Smooth muscle cell (in vitro differentiated cells): ENCODE measurements around the gene ERVK3-1. TPM values are rescaled to one million over a fixed set of nuclear protein-coding genes. Genes with fewer than 3 reads are reported as not detected.

Source experiments
- DNase-seq: peaks from one replicate; lab custom pipeline; 2025; ENCODE audit not compliant: unreplicated experiment; lab: John Stamatoyannopoulos, UW
- H2AFZ ChIP-seq: fragments of 200-600 bp; sonication (generic); 2 replicates; pipeline ENCODE4 v1.6.0; 2016; ENCODE audit warnings: antibody characterized with exemption, low read depth, mild to moderate bottlenecking
- H3F3A ChIP-seq: fragments of 200-600 bp; sonication (generic); 2 replicates; pipeline ENCODE4 v1.6.0; 2017; ENCODE audit warnings: antibody characterized with exemption, low read depth
- H3K27ac ChIP-seq: fragments of 200-600 bp; sonication (generic); 2 replicates; pipeline ENCODE4 v1.5.1; 2016; ENCODE audit warnings: low read depth, mild to moderate bottlenecking
- H3K27me3 ChIP-seq: fragments of 200-600 bp; sonication (generic); 2 replicates; pipeline ENCODE4 v1.6.1; 2016; ENCODE audit warnings: low read depth, mild to moderate bottlenecking
- H3K36me3 ChIP-seq: fragments of 200-600 bp; sonication (generic); 2 replicates; pipeline ENCODE4 v1.5.1; 2016; ENCODE audit warnings: low read depth
- H3K4me1 ChIP-seq: fragments of 200-600 bp; sonication (generic); 2 replicates; pipeline ENCODE4 v1.5.1; 2016; ENCODE audit warnings: low read depth
- H3K4me2 ChIP-seq: fragments of 200-600 bp; sonication (generic); 2 replicates; pipeline ENCODE4 v1.6.0; 2016; ENCODE audit warnings: mild to moderate bottlenecking
- H3K4me3 ChIP-seq: fragments of 200-600 bp; sonication (generic); 2 replicates; pipeline ENCODE4 v1.5.1; 2016; ENCODE audit warnings: mild to moderate bottlenecking
- H3K79me2 ChIP-seq: fragments of 200-600 bp; sonication (generic); 2 replicates; pipeline ENCODE4 v1.6.0; 2016; ENCODE audit warnings: low read depth, mild to moderate bottlenecking
- H3K9ac ChIP-seq: fragments of 200-600 bp; sonication (generic); 2 replicates; pipeline ENCODE4 v1.6.0; 2016; ENCODE audit warnings: low read depth
- H3K9me3 ChIP-seq: fragments of 200-600 bp; sonication (generic); replicated peaks from 2 replicates; pipeline ENCODE4 v1.5.1; 2016; ENCODE audit warnings: low read depth
- H4K20me1 ChIP-seq: fragments of 200-600 bp; sonication (generic); 2 replicates; pipeline ENCODE4 v1.6.0; 2016; ENCODE audit warnings: low read depth
- WGBS: methylation state at CpG from one replicate; pipeline ENCODE4 v1.1.7; 2016; ENCODE audit warnings: low lambda C conversion rate; 5-methylcytosine and 5-hydroxymethylcytosine counted together
- microRNA-seq: library from miRNA; unstranded; fragments of <30 nt; microRNA quantifications from one replicate; pipeline ENCODE4, GENCODE V29; 2016; ENCODE audit warnings: borderline number of aligned reads
- polyA plus RNA-seq: library from polyadenylated mRNA; unstranded; fragments of >200 nt; fragmentation: Nextera tagmentation; extraction: Ambion mirVana; gene quantifications from 2 replicates; pipeline ENCODE4 v1.2.1, GENCODE V29; 2016
- small RNA-seq: library from RNA; depleted of rRNA; stranded (forward); fragments of <200 nt; gene quantifications from one replicate; pipeline ENCODE3, GENCODE V24; 2014
- total RNA-seq: library from RNA; depleted of rRNA; stranded (reverse); fragments of >200 nt; gene quantifications from 2 replicates; pipeline ENCODE4 v1.2.3, GENCODE V29; 2014
- TF ChIP-seq, protein P1 (sequence below): fragments of 200-600 bp; sonication (generic); IDR thresholded peaks from 2 replicates; pipeline ENCODE4 v1.5.1; 2017; ENCODE audit warnings: borderline replicate concordance, mild to moderate bottlenecking, antibody characterized with exemption; ENCODE audit not compliant: insufficient read depth, poor library complexity, severe bottlenecking

ERVK3-1 gene
- total and polyA plus RNA-seq, 2 experiments from 2014 or later, result 46.5 to 93.9 TPM

DNA sequence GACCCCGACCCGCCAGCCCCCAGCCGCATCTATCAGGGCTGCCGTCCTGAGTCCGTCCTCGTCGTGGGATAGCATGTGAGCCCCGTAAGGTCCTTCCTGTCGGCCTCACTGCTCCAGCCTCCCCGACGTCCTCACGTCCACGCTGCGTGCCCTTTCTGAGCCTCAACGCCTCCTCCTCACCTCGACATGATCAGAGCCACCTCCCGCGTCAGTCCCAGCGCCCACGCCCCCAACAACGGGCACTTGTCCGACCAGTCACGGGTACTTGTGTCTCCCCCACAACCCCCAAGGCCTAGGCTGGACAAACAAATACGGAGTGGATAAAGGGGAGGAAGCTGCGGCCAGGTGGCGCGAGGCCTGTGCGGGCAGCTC is 56.7 kb downstream of the ERVK3-1 start:
- peak overlapping the region; percentile 82 for H3K27ac ChIP-seq
- no peaks in the 10 kb centered on the region for H4K20me1 ChIP-seq
- H2AFZ ChIP-seq, result peak overlapping the region; percentile 64
- 4% methylated on average over 28 of the region's 28 CpGs for WGBS
- no peaks in the 10 kb centered on the region for H3F3A ChIP-seq
- H3K79me2 ChIP-seq, result no peaks in the 10 kb centered on the region
- no peaks in the 10 kb centered on the region for H3K36me3 ChIP-seq
- peak overlapping the region; percentile 74 for H3K9ac ChIP-seq
- H3K4me2 ChIP-seq, result peak overlapping the region; percentile 83
- no peaks in the 10 kb centered on the region for H3K9me3 ChIP-seq
- TF ChIP-seq, protein P1, sequence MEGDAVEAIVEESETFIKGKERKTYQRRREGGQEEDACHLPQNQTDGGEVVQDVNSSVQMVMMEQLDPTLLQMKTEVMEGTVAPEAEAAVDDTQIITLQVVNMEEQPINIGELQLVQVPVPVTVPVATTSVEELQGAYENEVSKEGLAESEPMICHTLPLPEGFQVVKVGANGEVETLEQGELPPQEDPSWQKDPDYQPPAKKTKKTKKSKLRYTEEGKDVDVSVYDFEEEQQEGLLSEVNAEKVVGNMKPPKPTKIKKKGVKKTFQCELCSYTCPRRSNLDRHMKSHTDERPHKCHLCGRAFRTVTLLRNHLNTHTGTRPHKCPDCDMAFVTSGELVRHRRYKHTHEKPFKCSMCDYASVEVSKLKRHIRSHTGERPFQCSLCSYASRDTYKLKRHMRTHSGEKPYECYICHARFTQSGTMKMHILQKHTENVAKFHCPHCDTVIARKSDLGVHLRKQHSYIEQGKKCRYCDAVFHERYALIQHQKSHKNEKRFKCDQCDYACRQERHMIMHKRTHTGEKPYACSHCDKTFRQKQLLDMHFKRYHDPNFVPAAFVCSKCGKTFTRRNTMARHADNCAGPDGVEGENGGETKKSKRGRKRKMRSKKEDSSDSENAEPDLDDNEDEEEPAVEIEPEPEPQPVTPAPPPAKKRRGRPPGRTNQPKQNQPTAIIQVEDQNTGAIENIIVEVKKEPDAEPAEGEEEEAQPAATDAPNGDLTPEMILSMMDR, result no peak
- H3K4me3 ChIP-seq, result peak overlapping the region; percentile 65
- peak; percentile 57 for DNase-seq
- H3K27me3 ChIP-seq, result no peaks in the 10 kb centered on the region
- peaks cover 7% of the 10 kb centered on the region for H3K4me1 ChIP-seq

DNA sequence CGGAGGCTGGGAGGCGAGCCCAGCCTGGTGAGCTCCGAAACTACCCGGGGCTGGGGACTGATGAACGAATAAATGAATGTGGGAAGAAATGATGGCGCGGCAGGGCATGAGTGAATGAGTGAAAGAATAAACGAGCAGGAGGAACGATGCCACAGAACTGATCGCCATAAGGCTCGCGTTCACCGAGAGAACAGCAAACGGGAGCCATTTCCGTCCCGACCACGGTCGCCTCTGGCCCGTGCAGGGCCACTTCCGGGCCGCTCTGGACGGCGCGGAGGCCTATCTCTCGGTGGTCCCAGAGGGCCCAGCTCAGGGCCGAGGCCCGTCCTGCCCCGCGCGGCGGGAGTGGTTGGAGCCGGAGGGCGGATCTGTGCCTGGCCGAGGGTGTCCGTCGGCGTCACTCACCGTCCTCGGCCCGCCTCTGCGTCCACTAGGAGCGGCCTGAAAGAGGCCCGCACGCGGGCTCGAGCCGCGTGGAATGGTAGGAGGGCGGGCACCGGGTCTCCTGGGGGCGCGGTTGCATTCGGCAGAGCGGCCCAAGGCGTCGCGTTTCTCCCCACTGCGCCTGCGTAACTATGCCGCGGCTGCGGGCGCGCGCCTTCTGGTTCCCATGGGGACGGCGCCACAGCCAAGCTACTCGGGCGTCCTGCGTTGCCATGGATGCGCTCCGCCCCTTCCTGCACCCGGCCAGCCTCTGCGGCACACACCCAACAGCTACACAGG is 57.3 kb downstream of the ERVK3-1 start, which contains the start of gene ZNF497:
ZNF497 (minus strand) TSS at position 480 of the 723 bp plus-strand sequence. CDS start 5,116 bp downstream, outside the sequence.
- Histone ChIP-seq H3K4me3 (peak within 1 kb of the TSS; percentile 65), H3K27ac (peak within 1 kb of the TSS; percentile 82), H3K36me3 (no peaks in the 10 kb centered on the region), H3K4me2 (peak within 1 kb of the TSS; percentile 83), H2AFZ (peak within 1 kb of the TSS; percentile 64), H3K9me3 (no peaks in the 10 kb centered on the region), H3K79me2 (no peaks in the 10 kb centered on the region), H3K27me3 (no peaks in the 10 kb centered on the region), H3K9ac (peak within 1 kb of the TSS; percentile 74), H3F3A (no peaks in the 10 kb centered on the region), H3K4me1 (peaks cover 7% of the 10 kb centered on the region), H4K20me1 (no peaks in the 10 kb centered on the region)
- under 1% methylated on average over 73 of the region's 74 CpGs for WGBS
- TF ChIP-seq, protein P1, result no peak
- peak; percentile 89 for DNase-seq

DNA sequence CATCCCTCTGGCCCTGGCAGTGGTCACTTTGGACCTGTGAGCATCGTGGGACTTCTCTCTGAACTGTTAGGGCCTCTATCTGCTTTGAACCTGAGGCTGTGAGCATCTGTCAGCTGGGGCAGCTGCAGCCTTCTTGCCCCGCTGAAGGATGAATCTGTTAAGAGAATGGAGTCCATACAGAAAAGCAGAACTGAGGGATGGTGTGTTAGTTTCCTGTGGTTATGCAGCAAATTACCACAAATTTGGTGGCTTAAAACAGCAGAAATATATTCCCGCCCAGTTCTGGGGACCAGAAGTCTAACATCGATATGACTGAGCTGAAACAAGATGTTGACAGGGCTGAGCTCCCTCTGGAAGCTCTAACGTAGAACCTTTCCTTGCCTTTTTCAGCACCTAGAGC is 59.0 kb downstream of the ERVK3-1 start:
- no peaks in the 10 kb centered on the region for H3K36me3 ChIP-seq
- WGBS, result 92% methylated on average over 5 of the region's 5 CpGs
- H3K4me1 ChIP-seq, result peaks cover 7% of the 10 kb centered on the region
- no peaks in the 10 kb centered on the region for H4K20me1 ChIP-seq
- H3K79me2 ChIP-seq, result no peaks in the 10 kb centered on the region
- no peaks in the 10 kb centered on the region for H3K27me3 ChIP-seq
- H3K27ac ChIP-seq, result no peak overlapping the region
- no peak overlapping the region for H3K4me2 ChIP-seq
- no peak overlapping the region for H3K9ac ChIP-seq
- H3F3A ChIP-seq, result no peaks in the 10 kb centered on the region
- TF ChIP-seq, protein P1, result no peak
- DNase-seq, result no peak
- no peak overlapping the region for H2AFZ ChIP-seq
- H3K9me3 ChIP-seq, result no peaks in the 10 kb centered on the region
- no peak overlapping the region for H3K4me3 ChIP-seq

Small RNA genes lying within 50 kb of the gene (microRNA-seq; reads per million reads assigned to microRNA genes)
- gene MIR6806, result not detected

Small RNA genes lying within 50 kb of the gene (small RNA-seq; reads per million reads assigned to genes)
- gene MIR6806 (not detected), gene RNA5SP473 (0.32 reads per million, percentile 7 among the genes with 10 or more reads in this experiment)

Other genes with a start within 250 kb of the ERVK3-1 start
- gene ZNF135, start 246.1 kb upstream of the ERVK3-1 start, total RNA-seq, result 3.7 and 4.8 TPM in 2 replicates
- 3.2 and 3.6 TPM in 2 replicates for gene ZNF135, start 246.1 kb upstream of the ERVK3-1 start, polyA plus RNA-seq
- gene ZSCAN18, start 207.1 kb upstream of the ERVK3-1 start, total RNA-seq, result 32.9 and 34.6 TPM in 2 replicates
- 54.6 and 66.5 TPM in 2 replicates for gene ZSCAN18, start 207.1 kb upstream of the ERVK3-1 start, polyA plus RNA-seq
- gene ZNF329, start 154.6 kb upstream of the ERVK3-1 start, total RNA-seq, result 14.3 and 22.3 TPM in 2 replicates
- 2.3 and 4.4 TPM in 2 replicates for gene ZNF329, start 154.6 kb upstream of the ERVK3-1 start, polyA plus RNA-seq
- 23.8 and 29.2 TPM in 2 replicates for gene ZNF274, start 122.3 kb upstream of the ERVK3-1 start, total RNA-seq
- 27.2 and 29.5 TPM in 2 replicates for gene ZNF274, start 122.3 kb upstream of the ERVK3-1 start, polyA plus RNA-seq
- gene ZNF544, start 76.5 kb upstream of the ERVK3-1 start, total RNA-seq, result 25.6 and 144 TPM in 2 replicates
- gene ZNF544, start 76.5 kb upstream of the ERVK3-1 start, polyA plus RNA-seq, result 12.9 and 21.4 TPM in 2 replicates
- 6.6 and 7.8 TPM in 2 replicates for gene ZNF8, start 26.4 kb upstream of the ERVK3-1 start, total RNA-seq
- 1.1 and 1.8 TPM in 2 replicates for gene ZNF8, start 26.4 kb upstream of the ERVK3-1 start, polyA plus RNA-seq
- 1.7 and 2.2 TPM in 2 replicates for gene ZSCAN22, start 21.6 kb downstream of the ERVK3-1 start, total RNA-seq
- gene ZSCAN22, start 21.6 kb downstream of the ERVK3-1 start, polyA plus RNA-seq, result 2.4 and 2.5 TPM in 2 replicates
- gene A1BG, start 48.1 kb downstream of the ERVK3-1 start, total RNA-seq, result 77.8 and 92.3 TPM in 2 replicates
- gene A1BG, start 48.1 kb downstream of the ERVK3-1 start, polyA plus RNA-seq, result 114 and 133 TPM in 2 replicates
- 0.58 and 1.3 TPM in 2 replicates for gene ZNF497, start 57.4 kb downstream of the ERVK3-1 start, total RNA-seq
- gene ZNF497, start 57.4 kb downstream of the ERVK3-1 start, polyA plus RNA-seq, result 4.6 and 6.1 TPM in 2 replicates
- gene ZNF837, start 75.7 kb downstream of the ERVK3-1 start, total RNA-seq, result 4.4 and 5.9 TPM in 2 replicates
- gene ZNF837, start 75.7 kb downstream of the ERVK3-1 start, polyA plus RNA-seq, result 7.8 and 8.4 TPM in 2 replicates
- 1,602 and 1,773 TPM in 2 replicates for gene RPS5, start 81.9 kb downstream of the ERVK3-1 start, total RNA-seq
- gene RPS5, start 81.9 kb downstream of the ERVK3-1 start, polyA plus RNA-seq, result 650 and 684 TPM in 2 replicates
- not detected in 2 replicates for gene RNF225, start 90.3 kb downstream of the ERVK3-1 start, total RNA-seq
- 0.96 and 2.2 TPM in 2 replicates for gene RNF225, start 90.3 kb downstream of the ERVK3-1 start, polyA plus RNA-seq
- gene ZNF584, start 103.3 kb downstream of the ERVK3-1 start, total RNA-seq, result 5.0 and 16.9 TPM in 2 replicates
- gene ZNF584, start 103.3 kb downstream of the ERVK3-1 start, polyA plus RNA-seq, result 9.1 and 12.7 TPM in 2 replicates
- 0.63 and 2.3 TPM in 2 replicates for gene ZNF132, start 134.8 kb downstream of the ERVK3-1 start, total RNA-seq
- 0.40 and 0.69 TPM in 2 replicates for gene ZNF132, start 134.8 kb downstream of the ERVK3-1 start, polyA plus RNA-seq
- gene ZNF324B, start 146.2 kb downstream of the ERVK3-1 start, total RNA-seq, result 3.1 and 3.3 TPM in 2 replicates
- gene ZNF324B, start 146.2 kb downstream of the ERVK3-1 start, polyA plus RNA-seq, result 1.5 and 2.6 TPM in 2 replicates
- gene ZNF324, start 161.7 kb downstream of the ERVK3-1 start, total RNA-seq, result 4.4 and 8.8 TPM in 2 replicates
- 9.0 and 10.2 TPM in 2 replicates for gene ZNF324, start 161.7 kb downstream of the ERVK3-1 start, polyA plus RNA-seq
- gene ZNF446, start 171.0 kb downstream of the ERVK3-1 start, total RNA-seq, result 6.6 and 9.5 TPM in 2 replicates
- 9.0 and 10.5 TPM in 2 replicates for gene ZNF446, start 171.0 kb downstream of the ERVK3-1 start, polyA plus RNA-seq
- gene SLC27A5, start 206.6 kb downstream of the ERVK3-1 start, total RNA-seq, result 0.54 and 6.6 TPM in 2 replicates
- 7.4 and 7.5 TPM in 2 replicates for gene SLC27A5, start 206.6 kb downstream of the ERVK3-1 start, polyA plus RNA-seq
- 5.1 and 8.7 TPM in 2 replicates for gene ZBTB45, start 214.4 kb downstream of the ERVK3-1 start, total RNA-seq
- gene ZBTB45, start 214.4 kb downstream of the ERVK3-1 start, polyA plus RNA-seq, result 23.7 and 25.1 TPM in 2 replicates
- gene TRIM28, start 238.7 kb downstream of the ERVK3-1 start, total RNA-seq, result 144 and 148 TPM in 2 replicates
- 178 and 193 TPM in 2 replicates for gene TRIM28, start 238.7 kb downstream of the ERVK3-1 start, polyA plus RNA-seq
- 132 and 153 TPM in 2 replicates for gene CHMP2A, start 249.7 kb downstream of the ERVK3-1 start, total RNA-seq
- gene CHMP2A, start 249.7 kb downstream of the ERVK3-1 start, polyA plus RNA-seq, result 213 and 228 TPM in 2 replicates